ENCODE results near the gene INPP5D. TPM values are rescaled to one million over a fixed set of nuclear protein-coding genes. Genes with fewer than 3 reads are reported as not detected.

The INPP5D gene
- total RNA-seq, 3 donors from 2014 or later: 18.4 to 20.3 (median 20.0) TPM

GRCh38 chr2:233108611-233109490 is 48.7 kb downstream of the INPP5D start:
- Histone ChIP-seq H3K9me3 (no peaks in the 10 kb centered on the region), H3K36me3 (no peaks in the 10 kb centered on the region), H3K27me3 (no peaks in the 10 kb centered on the region), H3K4me1 (no peaks in the 10 kb centered on the region), H3K27ac (no peak overlapping the region), H3K4me3 (no peak overlapping the region)
- no peak for DNase-seq (ENCODE audit: low spot score in 2 of 2)
- intact Hi-C loops (cut with DNase I; ENCODE audit: low total_unique reads): no loop called here
- no peak for TF ChIP-seq POLR2A (IDR thresholded peaks at IDR 0.05)
- TF ChIP-seq, protein P1, sequence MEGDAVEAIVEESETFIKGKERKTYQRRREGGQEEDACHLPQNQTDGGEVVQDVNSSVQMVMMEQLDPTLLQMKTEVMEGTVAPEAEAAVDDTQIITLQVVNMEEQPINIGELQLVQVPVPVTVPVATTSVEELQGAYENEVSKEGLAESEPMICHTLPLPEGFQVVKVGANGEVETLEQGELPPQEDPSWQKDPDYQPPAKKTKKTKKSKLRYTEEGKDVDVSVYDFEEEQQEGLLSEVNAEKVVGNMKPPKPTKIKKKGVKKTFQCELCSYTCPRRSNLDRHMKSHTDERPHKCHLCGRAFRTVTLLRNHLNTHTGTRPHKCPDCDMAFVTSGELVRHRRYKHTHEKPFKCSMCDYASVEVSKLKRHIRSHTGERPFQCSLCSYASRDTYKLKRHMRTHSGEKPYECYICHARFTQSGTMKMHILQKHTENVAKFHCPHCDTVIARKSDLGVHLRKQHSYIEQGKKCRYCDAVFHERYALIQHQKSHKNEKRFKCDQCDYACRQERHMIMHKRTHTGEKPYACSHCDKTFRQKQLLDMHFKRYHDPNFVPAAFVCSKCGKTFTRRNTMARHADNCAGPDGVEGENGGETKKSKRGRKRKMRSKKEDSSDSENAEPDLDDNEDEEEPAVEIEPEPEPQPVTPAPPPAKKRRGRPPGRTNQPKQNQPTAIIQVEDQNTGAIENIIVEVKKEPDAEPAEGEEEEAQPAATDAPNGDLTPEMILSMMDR (IDR thresholded peaks at IDR 0.05): no peak
- TF ChIP-seq POLR2AphosphoS5 (IDR thresholded peaks at IDR 0.05): no peak

- intact Hi-C loops (cut with DNase I; ENCODE audit: low total_unique reads): no loop called here
- TF ChIP-seq POLR2A (IDR thresholded peaks at IDR 0.05) (no peak), POLR2AphosphoS5 (IDR thresholded peaks at IDR 0.05) (no peak)
- TF ChIP-seq, protein P1 (IDR thresholded peaks at IDR 0.05): no peak
- DNase-seq (ENCODE audit: low spot score in 2 of 2): peak in 1 of 2 donors; percentile 3
These were observed 51.3 kb downstream of the INPP5D start for GRCh38 chr2:233111427-233111826.

GRCh38 chr2:233112329-233112728 is 52.2 kb downstream of the INPP5D start:
- no peaks in the 10 kb centered on the region for H3K36me3 ChIP-seq
- TF ChIP-seq POLR2A (IDR thresholded peaks at IDR 0.05) (no peak), POLR2AphosphoS5 (IDR thresholded peaks at IDR 0.05) (no peak)
- TF ChIP-seq, protein P1 (IDR thresholded peaks at IDR 0.05): no peak

More at GRCh38 chr2:233111427-233111826, 51.3 kb downstream of the INPP5D start:
- Histone ChIP-seq H3K27ac (no peak overlapping the region), H3K4me3 (no peak overlapping the region), H3K27me3 (no peaks in the 10 kb centered on the region), H3K36me3 (no peaks in the 10 kb centered on the region), H3K9me3 (no peaks in the 10 kb centered on the region), H3K4me1 (no peaks in the 10 kb centered on the region)

GRCh38 chr2:233112776-233113452 is 52.8 kb downstream of the INPP5D start:
- no peak for TF ChIP-seq POLR2A (IDR thresholded peaks at IDR 0.05)
- TF ChIP-seq, protein P1 (IDR thresholded peaks at IDR 0.05): no peak
- H3K36me3 ChIP-seq: no peaks in the 10 kb centered on the region
- H3K9me3 ChIP-seq: no peaks in the 10 kb centered on the region
- H3K27ac ChIP-seq: no peak overlapping the region
- H3K4me1 ChIP-seq: no peaks in the 10 kb centered on the region
- no peaks in the 10 kb centered on the region for H3K27me3 ChIP-seq
- no peak overlapping the region for H3K4me3 ChIP-seq
- DNase-seq (ENCODE audit: low spot score in 2 of 2): peak in 1 of 2 donors; percentile 10
- intact Hi-C loops (cut with DNase I; ENCODE audit: low total_unique reads): no loop called here

More at GRCh38 chr2:233112329-233112728, 52.2 kb downstream of the INPP5D start:
- intact Hi-C loops (cut with DNase I; ENCODE audit: low total_unique reads): no loop called here
- no peaks in the 10 kb centered on the region for H3K27me3 ChIP-seq
- no peaks in the 10 kb centered on the region for H3K9me3 ChIP-seq
- no peaks in the 10 kb centered on the region for H3K4me1 ChIP-seq
- no peak overlapping the region for H3K27ac ChIP-seq
- H3K4me3 ChIP-seq: no peak overlapping the region
- no peak for DNase-seq (ENCODE audit: low spot score in 2 of 2)

DNA sequence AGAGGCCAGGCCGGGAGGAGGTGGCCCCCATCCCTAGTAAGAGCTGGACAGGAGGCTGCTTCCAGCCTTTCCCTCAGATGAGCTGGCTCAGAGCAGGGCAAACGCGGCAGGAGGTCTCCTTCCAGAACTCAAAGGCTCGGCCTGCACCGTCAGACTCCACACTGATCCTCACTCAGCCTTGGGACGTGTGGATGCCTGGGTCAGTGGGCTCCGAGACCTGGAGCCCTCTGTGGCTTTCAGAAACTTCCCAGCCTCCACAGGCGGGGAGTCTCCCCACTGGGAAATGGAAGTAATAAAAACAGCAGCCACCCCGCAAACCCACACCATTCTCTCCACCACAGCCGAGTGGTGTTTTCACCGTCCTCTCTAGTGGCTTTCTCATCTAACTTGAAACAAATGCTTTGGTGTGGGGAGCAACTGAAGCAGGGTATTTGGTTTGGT is 54.3 kb downstream of the INPP5D start:
- no peak overlapping the region for H3K27ac ChIP-seq
- H3K9me3 ChIP-seq: no peaks in the 10 kb centered on the region
- H3K36me3 ChIP-seq: no peaks in the 10 kb centered on the region
- no peaks in the 10 kb centered on the region for H3K4me1 ChIP-seq
- no peaks in the 10 kb centered on the region for H3K27me3 ChIP-seq
- intact Hi-C loops (cut with DNase I; ENCODE audit: low total_unique reads): no loop called here
- no peak overlapping the region for H3K4me3 ChIP-seq
- TF ChIP-seq POLR2A (IDR thresholded peaks at IDR 0.05) (no peak), POLR2AphosphoS5 (IDR thresholded peaks at IDR 0.05) (no peak)
- TF ChIP-seq, protein P1 (IDR thresholded peaks at IDR 0.05): no peak
- DNase-seq (ENCODE audit: low spot score in 2 of 2): no peak
